Measurements from ENCODE around the gene CPEB4. TPM values are rescaled to one million over a fixed set of nuclear protein-coding genes. Genes with fewer than 3 reads are reported as not detected.

The CPEB4 gene
- total and polyA plus RNA-seq, 10 of the 15 experiments (the other 5 are each of a cell fraction or from before 2014, with no cell fraction given): 6.9 to 33.1 (median 20.4) TPM

- TF ChIP-seq PRDM15 (CRISPR knock-in tag; IDR thresholded peaks at IDR 0.05) (no peak), RAD51 (IDR thresholded peaks at IDR 0.05) (no peak), CHD1 (IDR thresholded peaks at IDR 0.05; ENCODE audit: low read depth, low read length) (no peak), IKZF2 (IDR thresholded peaks at IDR 0.05) (no peak), MYB (IDR thresholded peaks at IDR 0.05; ENCODE audit: borderline replicate concordance, low read depth, low read length) (no peak), GATAD2B (conservative IDR thresholded peaks at IDR 0.05; ENCODE audit: low read depth) (no peak), ZSCAN29 (IDR thresholded peaks at IDR 0.05) (no peak)
Measured at GRCh38 chr5:173866243-173866857, 21.8 kb upstream of the CPEB4 start (continued).

GRCh38 chr5:173866858-173867679, 21.1 kb upstream of the CPEB4 start:
- no peaks in the 10 kb centered on the region for H4K20me1 ChIP-seq (ENCODE audit: control insufficient read depth, insufficient read depth)
- in situ Hi-C loops (cut with MboI) (no loop called here), intact Hi-C loops (cut with micrococcal nuclease; ENCODE audit: unreplicated experiment) (no loop called here)
- H2AFZ ChIP-seq (ENCODE audit: control insufficient read depth, low read depth, low read length): no peak overlapping the region
- no peak overlapping the region for H3K4me2 ChIP-seq (ENCODE audit: control insufficient read depth, insufficient read depth)
- H3K79me2 ChIP-seq (ENCODE audit: control insufficient read depth, insufficient read depth, low read length): no peaks in the 10 kb centered on the region
- DNase-seq (ENCODE audit: low read depth, low spot score): no peak
- BruUV-seq (replicated peaks): no TSS peak
- ChIA-PET RAD21 (ENCODE audit: unreplicated experiment) (no interaction called here), CTCF (interaction anchor here (1.0 kb wide), 1 partner anchor 105 kb away, joined by 3 read pairs; no protein-coding TSS in a partner anchor), POLR2A (interaction anchor here (0.7 to 2.0 kb wide), 3 partner anchors 8 to 122 kb away, joined by 3 to 6 read pairs (median 4); no protein-coding TSS in a partner anchor), SMC1A (ENCODE audit: uncharacterized antibody, unreplicated experiment) (interaction anchor here (0.6 kb wide), 1 partner anchor 27 kb away, joined by 3 read pairs; no protein-coding TSS in a partner anchor)
- no peaks in the 10 kb centered on the region; the same call in 2 of the 3 replicates for H3K9me3 ChIP-seq (replicated peaks; ENCODE audit: control insufficient read depth, insufficient read depth, low read length)
- FAIRE-seq: no peak
- H3K27ac ChIP-seq (ENCODE audit: control insufficient read depth, insufficient read depth): no peak overlapping the region
- no peak overlapping the region for H3K4me3 ChIP-seq
- H3K9ac ChIP-seq (ENCODE audit: control insufficient read depth, insufficient read depth, low read length): no peak overlapping the region
- 91% methylated on average over 13 of the region's 17 CpGs for whole genome bisulfite sequencing (ENCODE audit: insufficient coverage, insufficient replicate concordance, low lambda C conversion rate, missing lambda C conversion rate)
- no peaks in the 10 kb centered on the region for H3K36me3 ChIP-seq (ENCODE audit: control insufficient read depth in 2 of 2, insufficient read depth in 2 of 2, low read length in 1 of 2)
- H3K27me3 ChIP-seq (replicated peaks in 1 of 2; ENCODE audit: control insufficient read depth in 2 of 2, insufficient read depth in 2 of 2, low read length in 1 of 2): no peaks in the 10 kb centered on the region
- no peak for ATAC-seq
- H3K4me1 ChIP-seq (ENCODE audit: control insufficient read depth, insufficient read depth, low read length): no peaks in the 10 kb centered on the region
- TF ChIP-seq SIN3A (IDR thresholded peaks at IDR 0.05; ENCODE audit: low read depth, low read length): no peak
- TF ChIP-seq EZH2 (IDR thresholded peaks at IDR 0.05; ENCODE audit: borderline replicate concordance, control insufficient read depth, low read depth, low read length): no peak
- TF ChIP-seq HDAC2 (IDR thresholded peaks at IDR 0.05): no peak
- no peak for TF ChIP-seq POU2F2 (IDR thresholded peaks at IDR 0.05; ENCODE audit: borderline replicate concordance, low read depth, low read length)
- TF ChIP-seq PAX8 (IDR thresholded peaks at IDR 0.05): no peak
- no peak for TF ChIP-seq CHD2 (IDR thresholded peaks at IDR 0.05; ENCODE audit: borderline replicate concordance, low read depth, low read length)
- no peak for TF ChIP-seq DPF2 (IDR thresholded peaks at IDR 0.05)
- TF ChIP-seq MXI1 (IDR thresholded peaks at IDR 0.05; ENCODE audit: low read depth, low read length): no peak
- TF ChIP-seq PAX5 (IDR thresholded peaks at IDR 0.05; ENCODE audit: borderline replicate concordance, low read depth, low read length): no peak
- no peak for TF ChIP-seq JUND (IDR thresholded peaks at IDR 0.05; ENCODE audit: low read depth, low read length)
- no peak for TF ChIP-seq PBX3 (IDR thresholded peaks at IDR 0.05; ENCODE audit: insufficient replicate concordance, low read depth, low read length)
- no peak for TF ChIP-seq SP1 (IDR thresholded peaks at IDR 0.05; ENCODE audit: low read depth, low read length)
